NCI-H510A treated with DMSO at 0.1 percent for 48 hours (cell line): ENCODE data around the gene TSEN54.
"Not testable (repeated sequence)": the region's sequence is repeated elsewhere in the genome, so short reads cannot be mapped to it uniquely, and the experiment has no call there.

Experiments
- DNase-seq: peaks from one replicate; lab custom pipeline; 2025; lab: John Stamatoyannopoulos, UW

Gene TSEN54

DNA sequence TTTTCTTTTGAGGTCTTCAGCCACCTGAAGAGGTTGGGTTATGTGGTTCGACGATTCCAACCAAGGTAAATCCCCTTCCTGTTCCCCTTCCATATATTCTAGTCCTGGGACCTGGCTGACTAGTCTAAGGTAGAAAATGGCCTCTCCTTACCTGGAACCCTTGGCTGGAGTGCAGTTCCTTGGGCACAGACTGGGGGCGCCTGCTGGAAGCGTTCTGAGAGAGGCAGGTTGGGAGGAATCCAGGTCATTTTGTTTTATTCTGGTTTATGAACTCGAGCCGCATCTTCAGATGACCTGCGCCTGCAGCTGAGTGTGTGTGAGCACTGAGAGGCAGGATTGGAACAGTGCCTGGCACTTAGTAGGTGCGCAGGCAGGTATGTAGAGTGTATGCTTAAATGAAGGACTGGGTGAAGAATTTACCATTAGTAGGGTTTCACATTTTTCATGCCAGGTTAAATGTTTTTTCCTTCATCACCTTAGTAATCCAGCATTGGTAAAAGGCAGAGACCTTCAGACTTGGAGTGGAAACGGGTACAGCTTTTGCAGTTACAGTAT, 2.7 kb downstream of the TSEN54 start:
- no peak for DNase-seq

DNA sequence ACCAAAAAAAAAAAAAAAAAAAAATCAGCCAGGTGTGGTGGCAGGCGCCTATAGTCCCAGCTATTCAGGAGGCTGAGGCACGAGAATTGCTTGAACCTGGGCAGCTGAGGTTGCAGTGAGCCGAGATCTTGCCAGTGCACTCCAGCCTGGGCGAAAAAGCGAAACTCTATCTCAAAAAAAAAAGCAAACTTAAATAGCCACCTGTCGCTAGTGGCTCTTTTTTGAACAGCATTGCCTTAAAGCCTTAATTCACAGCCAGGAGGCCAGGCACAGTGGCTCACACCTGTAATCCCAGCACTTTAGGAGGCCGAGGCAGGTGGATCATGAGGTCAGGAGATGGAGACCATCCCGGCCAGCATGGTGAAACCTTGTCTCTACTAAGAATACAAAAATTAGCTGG, 4.1 kb downstream of the TSEN54 start:
- not testable (repeated sequence) for DNase-seq

- DNase-seq, result no peak
Observed at GRCh38 chr17:75521290-75521689, 5.0 kb downstream of the TSEN54 start.

GRCh38 chr17:75521951-75522727, 5.8 kb downstream of the TSEN54 start:
- DNase-seq, result no peak

GRCh38 chr17:75523647-75524046, 7.3 kb downstream of the TSEN54 start:
- DNase-seq, result no peak

- DNase-seq, result no peak
Observed at GRCh38 chr17:75524269-75524969, 8.1 kb downstream of the TSEN54 start.

DNA sequence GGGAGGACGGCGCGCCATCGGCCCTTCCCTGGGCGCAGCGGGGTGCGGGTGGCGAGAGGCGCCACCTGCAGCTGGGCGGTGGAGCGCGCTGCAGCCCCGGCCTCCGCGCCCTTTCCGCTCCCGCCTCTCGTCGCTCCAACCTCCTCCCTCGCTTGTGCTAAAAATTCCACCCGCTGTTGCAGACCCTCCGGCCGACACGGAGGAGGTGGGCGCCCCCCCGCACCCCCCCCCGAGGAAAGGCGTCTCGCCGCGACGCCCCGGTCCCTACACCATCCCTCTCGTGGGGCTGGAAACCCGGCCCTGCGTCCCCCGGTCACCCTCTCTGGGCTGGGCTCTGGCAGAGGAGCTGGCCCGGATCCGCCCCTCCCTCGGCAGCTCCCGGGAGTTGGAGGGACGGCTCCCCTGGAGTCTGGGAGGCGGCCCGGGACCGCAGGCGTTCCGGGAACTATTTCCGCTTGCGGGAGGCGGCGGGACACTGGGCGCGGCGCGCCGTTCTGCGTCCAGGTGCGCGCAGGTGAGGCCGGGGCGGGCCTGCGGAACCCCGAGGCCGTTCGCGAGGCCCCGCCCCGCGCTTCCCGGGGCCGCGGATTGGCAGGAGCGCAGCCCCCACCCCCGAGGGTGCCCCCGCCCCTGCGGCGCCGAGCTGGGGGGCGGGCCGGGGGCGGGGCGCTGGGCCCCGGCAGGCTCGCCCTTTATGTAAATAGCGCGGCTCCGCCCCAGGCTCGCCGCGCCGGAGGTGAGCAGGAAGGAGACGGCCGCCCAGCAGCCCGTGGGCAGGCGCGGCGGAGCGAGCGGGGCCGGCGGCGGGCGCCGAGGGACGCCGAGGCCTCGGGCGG, 8.9 kb downstream of the TSEN54 start, which contains the start of gene LLGL2:
Gene LLGL2 (plus strand): TSS at position 728 of the 836 bp plus-strand sequence. CDS start 17,730 bp downstream, outside the sequence.
- DNase-seq, result peak; percentile 87

- peak; percentile 60 for DNase-seq
Observed at GRCh38 chr17:75525806-75526554, 9.7 kb downstream of the TSEN54 start.

DNA sequence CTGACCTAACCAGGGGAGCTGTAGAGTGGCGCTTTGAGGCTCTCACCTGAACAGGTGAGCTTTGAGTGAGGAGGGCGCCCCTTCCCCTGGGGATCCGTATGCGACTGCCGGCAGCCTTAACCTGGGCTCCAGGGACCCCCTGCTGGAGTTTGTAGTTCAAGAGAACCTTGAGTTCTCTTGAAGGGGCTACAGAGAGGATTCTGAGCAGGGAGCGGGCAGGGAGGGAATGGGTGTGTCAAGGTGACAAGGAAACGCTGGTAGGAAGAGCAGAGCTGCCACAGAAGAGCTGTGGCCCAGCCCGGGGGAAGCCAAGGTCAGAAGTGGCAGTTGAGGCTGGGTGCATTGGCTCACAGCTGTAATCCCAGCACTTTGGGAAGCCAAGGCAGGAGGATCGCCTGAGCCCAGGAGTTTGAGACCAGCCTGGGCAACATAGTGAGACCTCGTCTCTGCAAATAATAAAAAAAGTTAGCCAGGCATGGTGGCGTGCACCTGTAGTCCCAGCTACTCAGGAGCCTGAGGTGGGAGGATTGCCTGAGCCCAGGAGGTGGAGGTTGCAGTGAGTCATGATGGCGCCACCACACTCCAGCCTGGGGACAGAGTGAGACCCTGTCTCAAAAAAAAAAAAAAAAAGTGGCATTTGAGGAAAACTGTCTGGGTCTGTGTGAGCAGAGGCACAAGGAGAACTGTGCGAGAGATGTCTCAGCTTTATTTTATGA, 10.4 kb downstream of the TSEN54 start:
- DNase-seq, result peak; percentile 33

DNA sequence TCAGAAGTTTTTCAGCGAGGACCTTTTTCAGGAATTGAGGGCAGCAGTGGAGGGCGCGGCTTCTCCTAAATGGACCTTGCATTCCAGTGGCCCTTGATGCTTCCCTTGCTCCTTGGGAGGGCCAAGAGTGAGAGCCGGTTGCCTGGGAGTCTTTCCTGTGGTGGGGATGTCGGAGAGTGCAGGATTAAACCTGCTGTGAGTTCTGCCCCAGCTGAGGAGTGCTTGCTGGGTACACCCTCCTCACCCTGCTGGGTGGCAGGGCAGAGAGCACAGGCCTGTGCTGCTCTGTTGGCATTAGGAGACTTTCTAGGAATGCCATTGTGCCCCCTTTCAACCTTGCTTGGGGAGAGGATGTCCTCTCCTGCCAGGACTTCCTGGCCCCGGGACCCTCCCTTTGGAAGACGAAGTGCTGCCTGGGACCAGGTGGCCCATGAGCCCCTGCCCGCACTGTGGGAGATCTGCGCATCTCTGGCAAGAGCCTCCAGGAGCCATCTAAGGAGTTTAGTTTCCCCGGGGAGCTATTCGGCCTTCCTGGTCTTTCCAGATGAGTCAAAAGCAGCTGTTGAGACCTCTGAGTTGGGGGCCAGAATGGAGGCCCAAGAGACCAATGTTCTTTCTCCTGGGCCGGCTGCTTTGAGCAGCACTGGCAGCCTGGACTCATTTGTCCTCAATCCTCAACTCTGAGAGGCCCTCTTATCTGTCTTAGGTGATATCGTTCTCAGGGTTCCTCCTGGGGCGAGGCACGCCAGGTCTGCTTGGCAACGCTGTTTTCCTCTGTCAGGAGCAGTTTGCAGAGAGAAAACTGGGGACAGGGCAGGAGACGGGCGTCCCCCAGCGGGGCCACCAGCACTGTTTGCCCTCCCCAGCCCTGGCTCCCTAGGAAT, 14.8 kb downstream of the TSEN54 start:
- no peak for DNase-seq

GRCh38 chr17:75531721-75532072, 15.4 kb downstream of the TSEN54 start:
- no peak for DNase-seq

- DNase-seq, result no peak
Observed at GRCh38 chr17:75535119-75535537, 18.8 kb downstream of the TSEN54 start.

- no peak for DNase-seq
Observed at GRCh38 chr17:75535871-75536270, 19.5 kb downstream of the TSEN54 start.

- DNase-seq, result no peak
Observed at GRCh38 chr17:75536366-75536765, 20.0 kb downstream of the TSEN54 start.

DNA sequence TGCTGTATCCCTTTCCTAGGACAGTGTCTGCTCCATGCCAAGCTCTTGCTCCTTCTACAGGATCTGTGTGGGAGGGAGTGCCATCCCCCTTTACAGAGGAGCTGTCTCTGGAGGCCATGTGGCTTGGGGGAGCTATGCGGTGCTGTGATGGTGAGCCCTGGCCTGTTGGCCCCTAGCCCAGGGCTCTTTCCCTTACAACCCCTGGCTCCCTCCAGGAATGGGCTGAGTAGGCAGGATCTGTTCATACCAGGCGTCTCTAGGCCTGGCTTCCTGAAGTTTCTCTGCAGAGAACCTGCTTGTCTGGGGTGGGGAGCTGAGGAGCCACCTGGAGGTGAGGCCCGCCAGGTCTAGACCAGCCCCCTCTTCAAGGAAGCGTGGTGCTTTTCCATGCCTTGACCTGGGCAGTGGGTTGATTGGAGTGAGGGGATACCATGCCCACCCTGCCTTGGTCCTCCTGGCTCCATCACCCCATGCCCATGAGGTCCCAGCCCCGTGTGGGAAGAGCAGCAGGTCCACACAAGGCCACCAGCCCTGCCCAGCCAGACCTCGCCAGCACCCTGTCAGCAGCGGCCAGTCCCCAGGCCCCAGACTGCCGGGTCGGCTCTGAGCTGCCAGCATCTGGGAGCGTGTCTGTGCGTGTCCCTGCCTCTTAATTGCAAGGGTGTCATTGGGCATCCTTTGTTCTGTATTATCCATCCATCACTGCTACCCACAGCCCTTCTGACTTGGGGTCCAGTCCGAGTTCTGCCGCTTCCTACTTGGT, 23.8 kb downstream of the TSEN54 start:
- DNase-seq, result no peak

DNA sequence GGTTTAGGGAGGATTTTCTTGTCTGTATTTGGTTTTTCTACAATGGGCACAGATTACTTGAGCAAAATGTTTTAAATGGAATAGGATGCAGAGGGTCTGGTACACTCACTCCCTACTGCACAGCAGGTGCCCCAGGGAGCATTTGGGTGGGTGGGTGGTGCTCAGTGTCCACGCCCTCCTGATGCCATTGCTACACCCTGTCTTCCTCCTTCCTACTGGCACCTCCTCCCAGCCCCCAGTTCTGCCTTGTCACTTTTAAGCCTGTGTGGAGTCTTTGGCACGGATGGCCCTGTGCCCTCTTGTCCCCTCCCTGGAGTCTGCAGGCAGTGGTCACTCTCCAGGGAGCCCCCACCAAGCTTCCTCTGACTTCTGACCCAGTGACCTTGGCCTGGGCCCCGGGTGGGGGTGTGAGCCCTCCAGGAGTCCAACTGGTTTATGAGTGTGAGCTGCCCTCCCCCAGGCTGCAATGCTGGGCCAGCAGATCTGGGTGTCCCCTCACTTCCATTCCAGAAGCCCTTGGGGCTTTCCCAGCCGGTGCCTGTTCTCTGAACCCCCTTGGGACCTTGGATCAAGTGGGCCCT, 24.7 kb downstream of the TSEN54 start:
- no peak for DNase-seq

DNA sequence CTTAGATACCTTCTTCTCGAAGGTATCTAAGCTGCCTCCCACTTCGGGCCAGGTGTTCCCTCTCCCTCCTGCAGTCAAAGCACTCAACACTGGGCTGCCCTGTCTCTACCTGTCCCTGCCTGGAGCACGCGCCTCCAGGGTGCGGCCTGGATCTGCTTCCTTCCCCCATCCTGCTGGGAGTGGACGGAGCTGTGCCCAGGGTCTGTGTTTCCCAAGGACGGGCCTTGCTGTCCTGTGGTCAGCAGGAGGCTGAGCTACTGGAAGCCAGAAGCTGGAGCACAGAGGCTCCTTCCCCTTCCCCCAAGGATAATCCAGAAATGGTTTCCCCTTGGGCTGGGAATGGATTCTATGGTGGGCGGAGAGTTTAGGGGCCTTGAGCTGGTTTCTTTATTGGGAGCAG, 25.9 kb downstream of the TSEN54 start:
- DNase-seq, result no peak

GRCh38 chr17:75542728-75543336, 26.5 kb downstream of the TSEN54 start:
- no peak for DNase-seq
